HG02852 (cell line): ENCODE results near the gene ZIC2.
A peak's percentile ranks its signal among the peaks of the same experiment; 100 is the strongest.

Experiments used
- ATAC-seq: cut with Tn5 transposase; IDR thresholded peaks from one replicate; pipeline ENCODE4 v1.9.1; 2021; ENCODE audit warnings: mild to moderate bottlenecking, moderate library complexity; ENCODE audit not compliant: unreplicated experiment

ZIC2 gene

DNA sequence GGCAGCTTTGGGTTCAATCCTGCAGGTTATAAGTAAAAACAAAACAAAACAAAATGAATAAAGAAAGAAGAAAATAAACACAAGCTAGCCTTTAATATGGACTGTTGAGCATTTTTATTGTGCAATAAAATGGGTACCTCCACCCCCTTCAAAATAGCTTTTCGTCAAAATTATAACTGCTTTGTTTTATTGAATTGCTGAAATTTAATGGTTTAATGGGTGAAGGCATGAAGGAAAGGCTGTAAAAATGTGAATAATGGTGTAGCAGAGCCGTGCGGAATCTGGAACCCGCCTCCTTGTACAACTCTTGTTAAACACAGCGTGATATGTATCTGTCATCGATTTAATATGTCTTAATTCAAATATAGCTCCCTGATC is 7.8 kb upstream of the ZIC2 start:
- no peak for ATAC-seq

DNA sequence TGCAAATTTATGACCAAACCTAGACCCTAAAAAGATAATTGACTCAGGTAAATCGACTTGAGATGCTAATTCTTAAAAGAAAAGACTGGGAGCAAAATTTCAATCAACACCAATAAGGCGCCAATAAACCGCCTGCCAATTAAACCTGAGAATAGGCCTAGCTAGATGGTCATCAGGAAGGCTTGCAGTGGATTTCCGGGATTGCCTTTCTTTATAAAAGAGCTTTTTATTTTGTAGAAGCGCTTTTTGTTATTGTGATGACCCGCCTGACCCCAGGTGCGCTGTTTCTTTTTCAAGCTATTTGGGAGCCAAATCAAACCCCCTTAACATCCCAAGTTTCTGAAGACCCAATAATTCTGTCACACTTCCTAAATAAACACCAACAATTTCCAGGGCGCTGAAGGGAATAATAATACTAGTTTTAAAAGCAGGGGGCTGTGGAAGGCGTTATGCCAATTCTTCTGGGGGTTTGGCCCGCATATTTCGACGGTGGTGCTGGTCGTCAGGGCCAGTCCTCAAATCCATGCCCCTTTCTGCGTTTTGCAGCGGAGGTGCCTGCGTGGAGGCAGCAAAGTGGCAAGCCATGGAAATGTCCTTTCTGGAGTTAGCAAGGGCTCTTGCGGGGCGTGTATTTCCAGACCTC is 7.2 kb upstream of the ZIC2 start:
- no peak for ATAC-seq

DNA sequence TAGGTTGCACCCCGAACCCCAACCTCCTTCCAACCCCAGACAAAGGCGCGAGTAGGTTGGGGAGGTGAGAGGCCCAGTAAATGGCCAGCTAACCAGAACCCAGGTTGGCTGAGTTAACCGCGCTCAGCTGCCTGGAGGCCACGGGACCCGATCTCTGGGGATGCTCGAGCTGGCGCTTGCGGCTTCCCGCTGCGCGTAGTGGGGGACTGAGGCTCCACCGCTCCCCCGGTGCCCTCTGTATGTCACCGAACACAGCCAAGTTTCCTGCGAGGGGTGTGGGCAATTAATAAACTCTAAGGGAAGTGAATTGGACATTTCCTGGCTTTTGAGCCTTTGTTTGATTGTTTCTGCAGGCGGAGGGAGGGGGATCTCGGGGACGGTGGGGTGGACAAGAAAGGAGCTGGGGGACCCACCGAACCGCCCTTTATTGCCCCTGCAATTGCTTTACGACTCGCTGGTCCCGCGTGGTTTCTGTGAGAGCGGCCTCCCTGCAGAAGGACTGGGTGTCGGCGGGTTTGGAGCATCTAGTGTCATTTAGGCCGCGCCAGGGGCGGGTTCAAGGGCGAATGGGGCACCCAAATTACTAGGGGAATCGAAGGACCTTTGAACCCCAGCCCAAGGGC is 6.5 kb upstream of the ZIC2 start:
- ATAC-seq, result no peak

DNA sequence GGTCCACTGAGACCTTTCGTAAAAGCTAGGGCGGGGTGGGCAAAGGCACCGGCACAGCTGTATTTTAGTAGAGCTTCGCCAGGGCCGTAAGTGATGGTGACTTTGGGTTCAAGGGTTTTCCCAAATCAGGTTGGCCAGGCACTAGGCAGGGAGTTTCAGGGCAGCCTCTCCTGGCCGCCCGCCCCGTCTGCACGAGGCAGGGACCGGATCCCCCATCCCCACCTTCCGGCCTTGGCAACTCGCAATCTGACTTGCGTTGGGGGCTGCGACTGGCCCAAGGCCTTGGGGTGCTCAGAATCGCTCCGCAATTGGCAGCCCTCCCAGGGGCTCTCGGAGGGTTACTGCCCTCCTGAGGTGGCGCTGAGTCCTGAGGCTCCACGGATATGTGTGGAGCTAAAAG is 6.0 kb upstream of the ZIC2 start:
- no peak for ATAC-seq

DNA sequence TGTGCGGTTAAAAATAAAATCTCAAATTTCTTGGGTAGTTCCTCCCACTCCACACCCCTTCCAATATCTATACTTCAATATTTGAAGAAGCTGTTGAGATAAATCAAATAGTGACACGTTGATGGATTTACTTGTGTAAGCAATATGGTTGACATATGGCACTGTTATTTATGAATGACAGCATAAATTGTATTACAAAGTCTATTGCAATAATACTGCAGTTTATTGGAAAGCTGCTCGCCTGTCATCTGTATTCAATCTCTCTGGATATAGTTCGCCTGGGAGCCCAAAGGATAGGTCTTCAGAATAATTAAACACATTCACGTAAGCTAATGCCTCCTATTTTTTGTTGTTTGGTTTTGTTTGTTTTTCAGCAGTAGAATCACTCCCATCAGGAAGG is 5.0 kb upstream of the ZIC2 start:
- ATAC-seq, result no peak

DNA sequence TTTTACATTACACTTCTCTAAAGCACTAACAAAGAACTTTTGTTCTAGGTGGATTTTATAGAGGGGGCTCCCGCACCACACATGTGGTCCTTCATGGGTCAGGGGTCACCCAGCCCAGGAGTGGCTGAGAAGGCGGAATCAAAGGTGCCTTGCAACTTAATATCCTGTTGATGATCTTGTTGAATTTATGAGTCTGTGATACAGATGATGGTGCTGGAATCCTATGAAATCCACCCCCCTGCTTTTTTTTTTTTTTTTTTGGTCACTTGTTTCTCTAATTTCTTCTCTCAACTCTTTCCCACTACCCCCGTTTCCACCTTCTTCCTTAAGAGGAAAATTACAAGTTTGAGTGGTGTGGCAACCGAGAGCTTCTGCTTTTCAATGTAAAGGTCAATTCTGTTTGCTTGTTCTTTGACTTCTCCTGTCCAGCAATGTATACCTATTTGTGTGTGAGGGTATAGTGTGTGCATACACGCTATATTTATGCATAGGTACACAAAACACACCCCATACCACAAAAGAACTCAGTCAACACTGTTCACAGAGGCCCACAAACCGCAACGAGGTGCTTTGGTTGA is 4.2 kb upstream of the ZIC2 start:
- ATAC-seq, result no peak

DNA sequence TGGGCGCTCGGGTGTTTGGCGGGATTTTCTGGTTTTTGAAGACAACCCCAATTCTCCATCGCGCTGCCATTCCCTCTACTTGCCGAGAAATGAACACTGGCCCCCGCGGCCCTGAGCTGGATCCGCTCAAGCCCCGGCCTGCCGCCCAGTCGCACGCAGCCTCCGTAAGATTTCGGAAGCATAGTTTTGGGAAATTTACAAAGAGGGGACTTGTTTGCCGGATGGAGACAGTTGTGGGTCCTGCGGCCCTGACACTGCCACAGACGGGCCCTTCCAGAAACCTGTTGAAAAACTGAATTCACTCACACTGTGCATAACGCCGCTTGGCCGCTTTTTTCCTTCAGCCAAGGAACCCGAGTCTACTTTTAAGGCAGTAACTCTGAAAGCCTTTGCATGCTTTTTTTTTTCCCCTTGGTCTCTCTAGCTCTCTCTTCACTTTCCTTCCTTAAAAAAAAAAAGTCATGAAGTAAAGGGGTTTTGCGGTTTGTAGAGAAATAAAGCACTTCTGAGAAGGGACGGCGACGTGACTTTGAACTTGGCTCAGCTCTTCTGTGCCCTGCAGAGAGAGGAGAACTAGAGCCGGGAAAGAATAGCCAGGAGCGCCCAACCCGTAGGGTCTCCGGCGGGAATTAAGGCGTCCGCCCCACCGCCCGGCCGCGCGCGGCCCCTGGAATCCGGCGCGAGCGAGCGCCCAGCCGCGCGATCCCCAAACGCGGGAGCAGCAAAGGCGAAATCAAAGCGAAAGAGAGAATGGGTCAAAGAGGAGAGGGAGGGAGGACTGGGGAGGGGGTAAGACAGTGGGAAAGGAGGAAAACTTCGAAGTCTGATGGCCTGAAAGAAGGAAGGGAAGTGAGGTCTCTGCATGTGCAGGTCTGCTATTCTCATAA is 3.4 kb upstream of the ZIC2 start:
- ATAC-seq, result no peak

DNA sequence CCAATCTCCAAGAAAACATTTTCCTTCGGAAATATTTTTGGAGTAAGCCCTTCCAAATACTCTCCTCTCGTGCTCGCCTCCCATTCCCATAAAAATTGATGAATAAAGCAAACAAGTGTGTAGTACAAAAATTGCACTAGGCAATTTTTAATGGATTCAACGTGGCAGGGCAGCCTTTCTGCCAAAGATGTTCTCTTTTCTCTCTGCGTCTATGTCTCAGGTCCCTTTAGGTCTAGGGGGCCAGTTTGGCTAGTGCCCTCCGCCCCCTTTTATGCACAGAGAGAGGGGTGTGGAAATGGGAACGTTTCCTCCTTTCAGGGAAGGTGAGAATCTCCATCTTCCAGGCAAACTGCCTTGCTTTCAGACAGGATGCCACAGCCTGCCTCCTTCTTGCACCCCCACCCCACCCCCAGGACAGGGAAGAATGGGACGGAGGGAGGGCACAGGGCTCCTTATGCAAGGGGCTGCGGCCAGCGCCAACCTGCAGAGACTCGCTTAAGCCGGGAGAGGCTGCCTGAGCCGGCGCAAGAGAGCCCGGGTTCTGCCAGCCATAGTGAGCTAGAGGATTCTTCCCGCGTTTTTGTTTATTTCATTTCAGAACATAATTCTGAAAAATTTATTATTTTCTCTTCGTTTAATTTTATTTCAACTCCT is 2.7 kb upstream of the ZIC2 start:
- no peak for ATAC-seq

DNA sequence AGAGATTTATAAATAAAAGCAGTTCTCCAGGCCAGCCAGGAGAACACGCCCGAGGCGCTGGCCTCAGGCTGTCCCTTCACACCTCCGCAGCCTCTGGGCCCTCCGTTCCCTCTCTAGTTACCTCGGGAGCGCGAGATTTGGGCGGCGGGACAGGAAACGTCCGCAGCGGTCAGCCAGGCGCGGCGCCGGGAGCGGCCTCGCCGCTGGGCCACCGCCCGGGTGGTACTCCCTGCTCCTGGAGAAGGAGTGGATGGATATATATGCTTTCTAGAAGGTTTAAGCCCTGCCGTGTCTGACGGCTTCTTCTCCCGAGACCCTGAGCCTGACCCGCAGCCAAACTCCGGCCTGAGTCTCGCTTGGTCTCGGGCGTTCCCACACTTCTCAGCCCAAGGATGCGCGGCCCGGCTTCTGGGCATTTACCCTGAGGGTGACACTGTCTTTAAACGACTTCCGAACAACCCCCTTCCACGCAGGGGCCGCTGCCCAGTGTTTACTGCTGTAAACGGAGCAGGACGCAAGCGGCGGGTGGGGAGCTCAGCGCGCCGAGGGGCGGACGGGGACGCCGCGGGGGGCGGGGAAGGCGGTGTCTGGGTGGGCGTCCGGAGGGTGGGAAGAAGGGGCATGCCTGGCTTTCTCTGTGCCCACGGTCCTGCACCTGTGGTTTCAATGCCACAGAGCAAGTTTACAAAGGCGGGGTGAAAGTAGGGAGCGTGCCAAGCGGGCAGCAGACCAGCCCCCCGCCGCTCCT is 2.0 kb upstream of the ZIC2 start:
- no peak for ATAC-seq

DNA sequence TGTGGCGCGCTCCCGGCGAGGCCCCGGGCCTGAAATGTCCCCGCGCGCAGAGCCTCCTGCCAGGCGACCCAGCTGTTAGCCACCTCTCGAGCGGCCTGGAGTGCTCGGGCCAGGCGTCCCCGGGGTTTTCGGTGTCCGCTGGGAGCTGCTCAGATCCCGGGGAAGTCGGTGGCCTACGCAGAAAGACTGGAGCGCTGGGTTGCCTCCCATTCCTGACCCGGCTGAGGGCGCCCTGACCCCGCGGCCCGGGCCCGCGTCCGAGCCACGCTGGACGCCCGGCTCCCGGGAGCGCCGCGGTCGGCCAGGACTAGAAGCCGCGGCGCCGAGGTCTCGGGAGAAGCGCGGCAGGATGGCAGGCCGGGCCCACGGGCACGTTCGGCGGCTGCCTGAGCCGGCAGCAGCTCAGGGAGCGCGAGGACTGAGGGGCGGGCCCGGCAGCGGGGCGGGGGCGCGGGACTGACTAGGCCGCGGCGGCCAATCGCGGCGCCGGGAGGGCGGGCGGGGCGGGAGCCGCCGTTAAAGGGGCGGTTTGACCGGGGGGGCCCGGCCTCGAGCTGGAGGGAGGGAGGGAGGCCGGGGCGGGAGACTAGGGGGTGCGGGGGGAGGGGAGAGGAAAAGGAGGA is 1.3 kb upstream of the ZIC2 start:
- peak; percentile 62 for ATAC-seq

DNA sequence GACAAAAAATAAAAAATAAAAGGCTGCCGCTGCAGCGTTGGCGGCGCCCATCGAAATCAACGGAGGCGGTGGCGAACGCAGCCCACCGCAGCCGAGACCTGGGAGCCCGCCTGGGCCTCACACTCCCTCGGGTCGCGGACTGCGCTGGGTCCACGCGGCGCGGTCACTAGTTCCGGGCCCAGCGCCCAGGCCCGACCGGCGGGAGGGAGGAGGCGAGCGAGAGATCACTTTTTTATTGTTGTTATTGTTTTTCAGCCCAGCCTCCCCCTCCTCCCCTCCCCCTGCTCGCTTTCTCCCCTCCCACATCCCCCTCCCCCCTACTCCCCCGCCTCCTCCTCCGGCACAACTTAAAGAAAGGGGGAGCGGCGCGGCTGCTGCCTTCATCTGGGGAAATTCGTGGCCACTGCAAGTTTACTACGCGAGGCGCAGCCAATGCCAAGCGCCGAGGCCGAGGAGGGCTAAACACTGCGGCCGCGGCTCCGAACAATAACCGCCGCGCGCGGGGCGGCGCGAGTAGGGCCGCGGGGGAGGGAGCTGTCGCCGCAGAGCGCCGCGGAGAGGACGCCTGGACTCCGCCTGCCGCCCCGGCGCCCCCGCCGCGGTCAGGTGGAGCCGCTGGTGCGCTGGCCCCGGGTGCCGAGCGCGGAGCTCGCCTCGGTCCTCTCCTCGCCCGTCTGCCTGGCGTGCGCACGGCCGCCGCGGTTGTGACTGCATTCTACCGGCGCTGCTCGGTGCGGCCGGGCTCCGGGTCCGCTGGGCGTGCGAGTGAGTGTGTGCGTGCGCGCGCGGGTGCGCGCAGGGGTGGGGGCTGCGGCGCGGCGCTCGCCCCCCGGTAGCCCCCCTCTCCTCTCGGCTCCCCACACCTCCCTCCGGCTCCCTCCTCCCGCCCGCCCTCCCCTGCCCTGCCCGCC is 505 bp upstream of the ZIC2 start:
- no peak for ATAC-seq

DNA sequence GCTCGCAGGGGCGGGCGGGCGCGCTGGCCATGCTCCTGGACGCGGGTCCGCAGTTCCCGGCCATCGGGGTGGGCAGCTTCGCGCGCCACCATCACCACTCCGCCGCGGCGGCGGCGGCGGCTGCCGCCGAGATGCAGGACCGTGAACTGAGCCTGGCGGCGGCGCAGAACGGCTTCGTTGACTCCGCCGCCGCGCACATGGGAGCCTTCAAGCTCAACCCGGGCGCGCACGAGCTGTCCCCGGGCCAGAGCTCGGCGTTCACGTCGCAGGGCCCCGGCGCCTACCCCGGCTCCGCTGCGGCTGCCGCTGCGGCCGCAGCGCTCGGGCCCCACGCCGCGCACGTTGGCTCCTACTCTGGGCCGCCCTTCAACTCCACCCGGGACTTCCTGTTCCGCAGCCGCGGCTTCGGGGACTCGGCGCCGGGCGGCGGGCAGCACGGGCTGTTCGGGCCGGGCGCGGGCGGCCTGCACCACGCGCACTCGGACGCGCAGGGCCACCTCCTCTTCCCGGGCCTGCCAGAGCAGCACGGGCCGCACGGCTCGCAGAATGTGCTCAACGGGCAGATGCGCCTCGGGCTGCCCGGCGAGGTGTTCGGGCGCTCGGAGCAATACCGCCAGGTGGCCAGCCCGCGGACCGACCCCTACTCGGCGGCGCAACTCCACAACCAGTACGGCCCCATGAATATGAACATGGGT is 599 bp downstream of the ZIC2 start:
- ATAC-seq, result no peak

DNA sequence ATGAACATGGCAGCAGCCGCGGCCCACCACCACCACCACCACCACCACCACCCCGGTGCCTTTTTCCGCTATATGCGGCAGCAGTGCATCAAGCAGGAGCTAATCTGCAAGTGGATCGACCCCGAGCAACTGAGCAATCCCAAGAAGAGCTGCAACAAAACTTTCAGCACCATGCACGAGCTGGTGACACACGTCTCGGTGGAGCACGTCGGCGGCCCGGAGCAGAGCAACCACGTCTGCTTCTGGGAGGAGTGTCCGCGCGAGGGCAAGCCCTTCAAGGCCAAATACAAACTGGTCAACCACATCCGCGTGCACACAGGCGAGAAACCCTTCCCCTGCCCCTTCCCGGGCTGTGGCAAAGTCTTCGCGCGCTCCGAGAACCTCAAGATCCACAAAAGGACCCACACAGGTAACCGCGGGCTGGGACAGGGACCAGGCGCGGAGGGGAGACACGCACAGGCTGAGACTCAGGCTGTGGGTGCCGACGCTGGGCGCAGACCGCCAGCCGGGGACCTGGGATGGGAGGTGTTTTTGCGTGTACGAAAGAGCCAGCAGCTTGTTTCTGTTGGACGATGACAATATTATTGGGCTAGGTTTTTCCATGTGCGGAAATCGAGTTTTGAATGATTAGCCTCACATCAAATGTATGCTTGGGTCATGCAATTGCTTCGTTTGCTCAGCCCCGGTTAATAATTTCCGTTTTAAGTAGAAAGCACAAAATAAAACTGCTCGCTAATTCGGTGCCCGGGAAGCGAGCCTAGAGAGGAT is 1.3 kb downstream of the ZIC2 start:
- no peak for ATAC-seq

DNA sequence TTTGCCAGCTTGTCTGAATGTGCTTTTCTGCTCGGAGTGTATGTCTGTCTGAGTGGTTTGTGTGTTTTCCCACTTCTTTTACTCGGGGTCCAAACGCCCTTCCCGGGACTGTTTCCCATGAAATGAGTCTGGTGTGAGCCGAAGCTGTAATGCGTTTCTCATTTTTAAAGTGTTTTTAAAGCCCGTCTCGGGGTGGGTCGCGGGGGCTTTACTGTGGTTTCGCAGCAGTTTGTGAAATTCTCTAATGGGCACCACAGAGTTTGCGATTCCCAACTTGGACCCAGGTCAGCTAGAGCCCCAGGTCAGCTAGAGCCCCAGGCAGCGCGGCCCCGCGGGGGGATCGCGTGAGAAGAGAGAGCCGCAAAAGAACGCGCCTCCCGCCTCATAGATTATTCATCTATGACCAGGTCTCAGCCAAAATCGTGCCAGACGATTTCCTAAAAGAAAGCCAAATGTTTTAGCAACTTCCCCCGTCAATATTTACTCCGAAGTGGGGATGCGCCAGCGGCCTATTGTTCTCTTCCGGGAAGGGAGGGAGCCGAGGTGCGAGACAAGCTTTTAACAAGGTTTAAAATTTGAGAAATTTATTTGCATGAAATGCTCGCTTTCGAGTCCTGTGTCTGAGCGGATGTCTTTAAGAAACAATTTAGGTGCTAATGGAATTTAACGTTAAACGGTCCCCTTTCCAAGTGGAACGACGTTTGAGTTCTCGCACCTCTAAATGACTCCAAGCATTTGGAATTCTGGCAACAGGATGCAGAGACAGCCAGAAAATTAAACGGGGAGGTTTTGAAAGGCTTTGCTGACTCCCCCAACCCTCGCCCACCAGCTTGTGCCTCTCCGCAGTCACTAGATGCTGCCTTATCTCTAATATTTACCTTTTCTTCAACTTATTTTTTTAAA is 2.2 kb downstream of the ZIC2 start:
- no peak for ATAC-seq

DNA sequence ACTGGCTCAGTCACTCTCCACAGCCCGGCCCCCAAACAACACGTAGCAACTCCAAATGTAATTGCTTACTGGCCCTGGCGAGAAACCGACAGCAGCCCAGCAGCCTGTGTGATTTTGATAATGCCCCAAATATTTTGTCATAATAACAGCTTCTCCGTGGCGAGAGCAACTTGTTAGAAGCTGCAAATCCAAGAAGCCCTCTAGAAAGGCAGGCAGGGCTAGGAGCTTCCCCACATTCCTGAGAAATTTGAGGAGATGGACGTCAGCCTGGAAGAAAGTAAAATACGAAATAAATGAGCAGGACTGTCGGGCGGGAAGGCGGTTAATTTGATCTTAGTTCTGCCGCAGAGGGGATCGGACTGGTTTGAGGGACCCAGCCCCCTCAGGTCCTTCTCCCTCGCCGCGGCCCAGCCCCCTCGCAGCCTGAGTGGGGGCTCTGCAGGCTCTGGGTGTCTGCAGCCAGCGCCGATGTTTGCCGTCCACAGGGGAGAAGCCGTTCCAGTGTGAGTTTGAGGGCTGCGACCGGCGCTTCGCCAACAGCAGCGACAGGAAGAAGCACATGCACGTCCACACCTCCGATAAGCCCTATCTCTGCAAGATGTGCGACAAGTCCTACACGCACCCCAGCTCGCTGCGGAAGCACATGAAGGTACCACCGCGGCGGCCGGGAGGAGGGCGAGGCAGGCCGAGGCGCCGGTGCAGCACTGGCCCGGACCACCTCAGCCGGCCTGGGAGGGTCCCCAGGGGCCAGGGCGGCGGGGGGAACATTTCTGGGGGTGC is 3.1 kb downstream of the ZIC2 start:
- no peak for ATAC-seq
